Liver (tissue), 9 donors: ENCODE results near the gene GRIA1. TPM values are rescaled to one million over a fixed set of nuclear protein-coding genes. Genes with fewer than 3 reads are reported as not detected.

Source experiments
- DNase-seq: peaks from one replicate; pipeline ENCODE4 v3.0.0-alpha.2; 2017; ENCODE audit warnings: low spot score
- H3K27ac ChIP-seq, 2 donors: one replicate each; pipeline ENCODE4 v1.7.0; 2013; ENCODE audit warnings: inconsistent platforms in 2 of 2, low read length in 2 of 2, control low read depth in 1 of 2, low read depth in 1 of 2, mild to moderate bottlenecking in 1 of 2
- H3K27me3 ChIP-seq, 4 donors: one replicate each; pipeline versions ENCODE4 v1.6.1 to v1.7.0; 2013; ENCODE audit warnings: low read length in 3 of 4, inconsistent platforms in 1 of 4, mild to moderate bottlenecking in 1 of 4, moderate library complexity in 1 of 4; ENCODE audit not compliant: control insufficient read depth in 4 of 4, insufficient read depth in 4 of 4
- H3K36me3 ChIP-seq, 4 donors: one replicate each; pipeline versions ENCODE4 v1.6.1 to v1.7.0; 2013; ENCODE audit warnings: low read length in 3 of 4, mild to moderate bottlenecking in 3 of 4, low read depth in 1 of 4, moderate library complexity in 1 of 4; ENCODE audit not compliant: control insufficient read depth in 4 of 4, insufficient read depth in 3 of 4
- H3K4me1 ChIP-seq, 4 donors: one replicate each; pipeline versions ENCODE4 v1.6.1 to v1.7.0; 2013; ENCODE audit warnings: low read length in 3 of 4, mild to moderate bottlenecking in 3 of 4, moderate library complexity in 1 of 4; ENCODE audit not compliant: control insufficient read depth in 4 of 4, insufficient read depth in 4 of 4
- H3K4me3 ChIP-seq, 3 donors: one replicate each; pipeline versions ENCODE4 v1.6.1 to v1.7.0; 2013; ENCODE audit warnings: low read length in 3 of 3, control low read depth in 1 of 3, low read depth in 1 of 3, mild to moderate bottlenecking in 1 of 3
- H3K9ac ChIP-seq, 2 donors: one replicate each; pipeline ENCODE4 v1.7.0; 2013; ENCODE audit warnings: low read length in 2 of 2, mild to moderate bottlenecking in 2 of 2, moderate library complexity in 2 of 2, control low read depth in 1 of 2, low read depth in 1 of 2
- H3K9me3 ChIP-seq, 4 donors: one replicate each; pipeline versions ENCODE4 v1.6.1 to v1.7.0; 2013; ENCODE audit warnings: low read length in 3 of 4; ENCODE audit not compliant: control insufficient read depth in 4 of 4
- CTCF ChIP-seq: fragments of 150-350 bp; IDR thresholded peaks from 2 replicates; pipeline ENCODE4 v1.5.1; 2017; ENCODE audit warnings: improper control_type of control experiment, low read depth, low read length; ENCODE audit not compliant: missing input control
- EGR1 ChIP-seq, 2 donors: IDR thresholded peaks; 2 replicates each; pipeline ENCODE4 v1.6.1; 2016 to 2018; ENCODE audit warnings: antibody characterized with exemption in 2 of 2, low read depth in 2 of 2
- FOXA1 ChIP-seq: IDR thresholded peaks from 2 replicates; pipeline ENCODE4 v1.6.1; 2016; ENCODE audit warnings: antibody characterized with exemption
- FOXA2 ChIP-seq: IDR thresholded peaks from 2 replicates; pipeline ENCODE4 v1.6.1; 2016; ENCODE audit warnings: antibody characterized with exemption
- GABPA ChIP-seq, 2 donors: IDR thresholded peaks in 1 of 2; conservative IDR thresholded peaks in 1 of 2; 2 replicates each; pipeline ENCODE4 v1.6.1; 2016; ENCODE audit warnings: antibody characterized with exemption in 2 of 2, mild to moderate bottlenecking in 1 of 2, moderate library complexity in 1 of 2
- HNF4A ChIP-seq, 2 donors: conservative IDR thresholded peaks; 2 replicates each; pipeline ENCODE4 v1.6.1; 2016; ENCODE audit warnings: antibody characterized with exemption in 2 of 2, mild to moderate bottlenecking in 2 of 2
- HNF4G ChIP-seq: IDR thresholded peaks from 2 replicates; pipeline ENCODE4 v1.6.1; 2016; ENCODE audit warnings: antibody characterized with exemption
- JUND ChIP-seq, 2 donors: IDR thresholded peaks; 2 replicates each; pipeline ENCODE4 v1.6.1; 2016; ENCODE audit warnings: antibody characterized with exemption in 2 of 2
- MAX ChIP-seq: IDR thresholded peaks from 2 replicates; pipeline ENCODE4 v1.6.1; 2016; ENCODE audit warnings: antibody characterized with exemption
- NR2F2 ChIP-seq: IDR thresholded peaks from 2 replicates; pipeline ENCODE4 v1.6.1; 2016; ENCODE audit warnings: antibody characterized with exemption
- RAD21 ChIP-seq, 2 donors: IDR thresholded peaks; 2 replicates each; pipeline ENCODE4 v1.6.1; 2016; ENCODE audit warnings: antibody characterized with exemption in 2 of 2, mild to moderate bottlenecking in 2 of 2
- RXRA ChIP-seq, 2 donors: IDR thresholded peaks; 2 replicates each; pipeline ENCODE4 v1.6.1; 2017 to 2018; ENCODE audit warnings: antibody characterized with exemption in 2 of 2, mild to moderate bottlenecking in 1 of 2
- TAF1 ChIP-seq: conservative IDR thresholded peaks from 2 replicates; pipeline ENCODE4 v1.6.1; 2016; ENCODE audit warnings: antibody characterized with exemption, mild to moderate bottlenecking
- YY1 ChIP-seq: IDR thresholded peaks from 2 replicates; pipeline ENCODE4 v1.6.1; 2016; ENCODE audit warnings: antibody characterized with exemption, mild to moderate bottlenecking
- ZBTB33 ChIP-seq: IDR thresholded peaks from 2 replicates; pipeline ENCODE4 v1.6.1; 2016; ENCODE audit warnings: antibody characterized with exemption
- WGBS: extraction: QIAGEN DNeasy Blood & Tissue Kit; methylation state at CpG from one replicate; pipeline ENCODE4 v1.1.7; 2013; 5-methylcytosine and 5-hydroxymethylcytosine counted together
- polyA plus RNA-seq, 2 donors: library from polyadenylated mRNA; stranded (reverse) in 1 of 2; unstranded in 1 of 2; fragments of 200-250 nt in 1 of 2; fragments of >200 nt in 1 of 2; fragmentation: Nextera tagmentation in 1 of 2; extraction: Ambion mirVana in 1 of 2; gene quantifications; one replicate each; pipeline versions ENCODE4 v1.2.1 to v1.2.3, GENCODE V29; 2013 to 2015
- total RNA-seq, 2 donors: library from RNA; depleted of rRNA; stranded (reverse); fragments of >200 nt; gene quantifications; one replicate each; pipeline ENCODE4 v1.2.3, GENCODE V29; 2014
- TF ChIP-seq, protein P1 (sequence below): IDR thresholded peaks from 2 replicates; pipeline ENCODE4 v1.6.1; 2016; ENCODE audit warnings: antibody characterized with exemption
- TF ChIP-seq, protein P2 (sequence below): IDR thresholded peaks from 2 replicates; pipeline ENCODE4 v1.6.1; 2016; ENCODE audit warnings: antibody characterized with exemption, mild to moderate bottlenecking
- donor health status: healthy.
- donor health status: healthy.
- donor health status: healthy.
- donor health status: healthy.
- donor health status: healthy.

GRIA1 gene
- total and polyA plus RNA-seq, 4 donors = 0.08 TPM; not detected in 3

DNA sequence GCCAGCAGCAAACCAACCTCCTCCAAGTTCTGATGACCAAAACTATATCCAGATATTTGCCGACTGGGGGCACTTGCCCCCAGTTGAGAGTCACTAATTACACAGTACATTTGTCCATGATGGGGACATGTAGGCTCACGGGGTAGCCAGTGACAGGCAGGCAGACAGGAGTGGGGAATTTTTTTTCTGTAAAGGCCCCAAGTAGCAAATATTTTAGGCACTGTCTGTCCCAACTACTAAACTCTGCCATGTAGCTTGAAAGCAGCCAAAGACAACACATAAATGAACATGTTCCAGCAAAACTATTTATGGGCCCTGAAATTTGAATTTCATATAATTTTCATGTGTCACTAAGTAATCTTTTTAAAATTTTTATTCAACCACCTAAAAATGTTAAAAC lies 80.7 kb downstream of the GRIA1 start:
- H3K4me3 ChIP-seq = no peak overlapping the region
- TF ChIP-seq CTCF (no peak), FOXA2 (no peak), GABPA (IDR thresholded peaks at IDR 0.05 in 1 of 2, conservative IDR thresholded peaks at IDR 0.05 in 1 of 2) (no peak), JUND (IDR thresholded peaks at IDR 0.05) (no peak), MAX (no peak), HNF4G (no peak), FOXA1 (no peak), RAD21 (IDR thresholded peaks at IDR 0.05) (no peak), NR2F2 (no peak), EGR1 (IDR thresholded peaks at IDR 0.05; ENCODE audit: low read depth in 2 of 2) (no peak), TAF1 (no peak), RXRA (IDR thresholded peaks at IDR 0.05) (no peak)
- TF ChIP-seq, protein P1, sequence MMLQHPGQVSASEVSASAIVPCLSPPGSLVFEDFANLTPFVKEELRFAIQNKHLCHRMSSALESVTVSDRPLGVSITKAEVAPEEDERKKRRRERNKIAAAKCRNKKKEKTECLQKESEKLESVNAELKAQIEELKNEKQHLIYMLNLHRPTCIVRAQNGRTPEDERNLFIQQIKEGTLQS = no peak
- TF ChIP-seq, protein P2, sequence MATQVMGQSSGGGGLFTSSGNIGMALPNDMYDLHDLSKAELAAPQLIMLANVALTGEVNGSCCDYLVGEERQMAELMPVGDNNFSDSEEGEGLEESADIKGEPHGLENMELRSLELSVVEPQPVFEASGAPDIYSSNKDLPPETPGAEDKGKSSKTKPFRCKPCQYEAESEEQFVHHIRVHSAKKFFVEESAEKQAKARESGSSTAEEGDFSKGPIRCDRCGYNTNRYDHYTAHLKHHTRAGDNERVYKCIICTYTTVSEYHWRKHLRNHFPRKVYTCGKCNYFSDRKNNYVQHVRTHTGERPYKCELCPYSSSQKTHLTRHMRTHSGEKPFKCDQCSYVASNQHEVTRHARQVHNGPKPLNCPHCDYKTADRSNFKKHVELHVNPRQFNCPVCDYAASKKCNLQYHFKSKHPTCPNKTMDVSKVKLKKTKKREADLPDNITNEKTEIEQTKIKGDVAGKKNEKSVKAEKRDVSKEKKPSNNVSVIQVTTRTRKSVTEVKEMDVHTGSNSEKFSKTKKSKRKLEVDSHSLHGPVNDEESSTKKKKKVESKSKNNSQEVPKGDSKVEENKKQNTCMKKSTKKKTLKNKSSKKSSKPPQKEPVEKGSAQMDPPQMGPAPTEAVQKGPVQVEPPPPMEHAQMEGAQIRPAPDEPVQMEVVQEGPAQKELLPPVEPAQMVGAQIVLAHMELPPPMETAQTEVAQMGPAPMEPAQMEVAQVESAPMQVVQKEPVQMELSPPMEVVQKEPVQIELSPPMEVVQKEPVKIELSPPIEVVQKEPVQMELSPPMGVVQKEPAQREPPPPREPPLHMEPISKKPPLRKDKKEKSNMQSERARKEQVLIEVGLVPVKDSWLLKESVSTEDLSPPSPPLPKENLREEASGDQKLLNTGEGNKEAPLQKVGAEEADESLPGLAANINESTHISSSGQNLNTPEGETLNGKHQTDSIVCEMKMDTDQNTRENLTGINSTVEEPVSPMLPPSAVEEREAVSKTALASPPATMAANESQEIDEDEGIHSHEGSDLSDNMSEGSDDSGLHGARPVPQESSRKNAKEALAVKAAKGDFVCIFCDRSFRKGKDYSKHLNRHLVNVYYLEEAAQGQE = no peak
- WGBS = 87% methylated on average over 2 of the region's 2 CpGs

GRCh38 chr5:153572411-153573145 lies 82.1 kb downstream of the GRIA1 start:
- no peak for DNase-seq
- TF ChIP-seq GABPA (IDR thresholded peaks at IDR 0.05 in 1 of 2, conservative IDR thresholded peaks at IDR 0.05 in 1 of 2) = no peak
- TF ChIP-seq YY1 = no peak
- no peak for TF ChIP-seq JUND (IDR thresholded peaks at IDR 0.05)
- no peak for TF ChIP-seq HNF4G
- TF ChIP-seq EGR1 (IDR thresholded peaks at IDR 0.05; ENCODE audit: low read depth in 2 of 2) = no peak
- TF ChIP-seq, protein P2 = no peak
- TF ChIP-seq TAF1 = no peak
- no peak for TF ChIP-seq ZBTB33
- TF ChIP-seq, protein P1 = no peak
- TF ChIP-seq HNF4A (conservative IDR thresholded peaks at IDR 0.05) = no peak
- TF ChIP-seq FOXA2 = no peak
- no peak for TF ChIP-seq RAD21 (IDR thresholded peaks at IDR 0.05)
- no peak for TF ChIP-seq RXRA (IDR thresholded peaks at IDR 0.05)
- H3K4me3 ChIP-seq = no peak overlapping the region
- H3K9me3 ChIP-seq = no peaks in the 10 kb centered on the region
- H3K27me3 ChIP-seq = no peaks in the 10 kb centered on the region
- no peak overlapping the region for H3K9ac ChIP-seq
- no peaks in the 10 kb centered on the region for H3K36me3 ChIP-seq
- WGBS = 78% methylated on average over 8 of the region's 8 CpGs
- H3K27ac ChIP-seq = no peak overlapping the region
- H3K4me1 ChIP-seq = no peaks in the 10 kb centered on the region

More for the DNA sequence above, 80.7 kb downstream of the GRIA1 start:
- H3K27me3 ChIP-seq = no peaks in the 10 kb centered on the region
- no peaks in the 10 kb centered on the region for H3K4me1 ChIP-seq
- H3K9me3 ChIP-seq = no peaks in the 10 kb centered on the region
- H3K36me3 ChIP-seq = no peaks in the 10 kb centered on the region
- no peak overlapping the region for H3K27ac ChIP-seq
- no peak overlapping the region for H3K9ac ChIP-seq
- DNase-seq = no peak
